GDM1 (cell line): Measurements from ENCODE around the gene REM2.

Source experiments
- DNase-seq: peaks from one replicate; lab custom pipeline; 2025; lab: John Stamatoyannopoulos, UW

The REM2 gene

GRCh38 chr14:22875003-22875747, 7.8 kb upstream of the REM2 start:
- DNase-seq, result no peak

GRCh38 chr14:22875748-22876319, 7.2 kb upstream of the REM2 start:
- DNase-seq, result no peak

- DNase-seq, result no peak
Measured at GRCh38 chr14:22877000-22877501, 6.0 kb upstream of the REM2 start.

- no peak for DNase-seq
Measured at GRCh38 chr14:22878271-22879246, 4.5 kb upstream of the REM2 start.

GRCh38 chr14:22882064-22882463, 958 bp upstream of the REM2 start:
- DNase-seq, result no peak

GRCh38 chr14:22882529-22883172, 371 bp upstream of the REM2 start:
- no peak for DNase-seq

GRCh38 chr14:22884076-22884737, 1.2 kb downstream of the REM2 start:
- DNase-seq, result no peak

- DNase-seq, result no peak
Measured at GRCh38 chr14:22884738-22885523, 1.9 kb downstream of the REM2 start.

GRCh38 chr14:22885975-22886374, 3.0 kb downstream of the REM2 start:
- no peak for DNase-seq

GRCh38 chr14:22886500-22887259, 3.7 kb downstream of the REM2 start:
- DNase-seq, result no peak

GRCh38 chr14:22887260-22887989, 4.4 kb downstream of the REM2 start:
- DNase-seq, result no peak

- no peak for DNase-seq
Measured at GRCh38 chr14:22887990-22888378, 5.0 kb downstream of the REM2 start.

GRCh38 chr14:22888662-22889061, 5.6 kb downstream of the REM2 start:
- no peak for DNase-seq

GRCh38 chr14:22890416-22890815, 7.4 kb downstream of the REM2 start:
- no peak for DNase-seq

GRCh38 chr14:22892488-22892887, 9.5 kb downstream of the REM2 start:
- DNase-seq, result no peak

GRCh38 chr14:22893706-22894105, 10.7 kb downstream of the REM2 start:
- DNase-seq, result no peak

GRCh38 chr14:22895402-22895801, 12.4 kb downstream of the REM2 start:
- DNase-seq, result no peak

- no peak for DNase-seq
Measured at GRCh38 chr14:22896356-22896755, 13.3 kb downstream of the REM2 start.

- no peak for DNase-seq
Measured at GRCh38 chr14:22896760-22897159, 13.7 kb downstream of the REM2 start.
